ENCODE results near the gene CDKN3.
"Not testable (repeated sequence)": the region's sequence is repeated elsewhere in the genome, so short reads cannot be mapped to it uniquely, and the experiment has no call there.

CDKN3 gene

DNA sequence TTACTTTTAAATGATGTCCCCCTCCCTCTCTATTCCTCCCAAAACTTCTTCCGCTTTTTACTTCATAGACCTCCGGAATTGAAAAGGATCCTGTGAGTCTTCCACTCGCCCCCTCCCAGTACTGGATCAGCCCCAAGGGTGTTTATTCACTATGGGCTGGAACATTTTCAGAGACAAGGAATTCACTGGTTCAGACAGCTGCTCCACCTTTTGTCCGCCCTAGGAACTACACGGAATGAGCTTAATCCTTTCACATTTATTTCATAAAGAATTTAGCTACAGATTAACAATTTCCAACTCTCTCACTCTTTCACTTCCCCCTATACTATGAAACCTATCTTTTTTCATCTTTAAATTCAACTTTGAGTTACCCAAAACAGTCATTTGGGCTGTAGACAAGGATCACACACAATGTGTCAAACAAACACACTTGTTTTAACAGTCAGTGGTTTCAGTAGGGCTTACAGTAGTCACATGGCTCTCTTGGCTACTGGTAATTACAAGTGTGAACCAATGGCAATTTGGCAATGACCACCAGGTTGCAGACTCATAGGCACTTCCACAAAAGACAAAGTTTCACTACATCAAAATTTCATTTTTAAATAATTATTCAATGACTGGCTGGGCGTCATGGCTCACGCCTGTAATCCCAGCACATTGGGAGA is 23.8 kb downstream of the CDKN3 start:
- Histone ChIP-seq H3K9me3 (ENCODE audit: control insufficient read depth in 2 of 2, low read length in 2 of 2) (no peaks in the 10 kb centered on the region), H3K4me3 (ENCODE audit: low read length in 2 of 2) (no peak overlapping the region), H3K27ac (ENCODE audit: low read depth in 2 of 2, low read length in 2 of 2) (no peak overlapping the region), H3K4me1 (ENCODE audit: control insufficient read depth in 2 of 2, insufficient read depth in 2 of 2, low read length in 2 of 2) (peaks cover 0 to 4% of the 10 kb centered on the region in 2 donors), H3K36me3 (ENCODE audit: control insufficient read depth in 2 of 2, insufficient read depth in 2 of 2, low read length in 2 of 2) (no peaks in the 10 kb centered on the region), H3K9ac (ENCODE audit: low read depth in 1 of 2, low read length in 2 of 2) (no peak overlapping the region), H3K27me3 (ENCODE audit: control insufficient read depth in 2 of 2, insufficient read depth in 2 of 2, low read length in 2 of 2) (no peaks in the 10 kb centered on the region)

DNA sequence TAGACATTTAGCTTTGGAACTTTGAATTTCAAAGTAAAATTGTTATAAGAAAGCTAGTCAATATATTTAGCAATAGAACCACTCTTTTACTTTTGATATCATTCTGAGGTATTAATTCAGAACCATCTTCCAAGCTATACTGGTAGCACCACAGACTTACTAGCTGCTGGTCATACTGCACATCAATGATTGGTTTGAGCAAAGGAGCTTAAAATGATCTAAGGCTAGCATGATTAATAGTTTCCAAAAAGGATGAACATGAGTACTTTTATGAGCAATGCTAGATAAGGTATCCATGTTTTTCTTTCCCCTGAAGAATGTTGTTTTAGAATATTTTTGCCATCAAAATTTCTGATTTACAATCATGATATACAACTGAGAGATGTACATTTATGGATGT is 27.2 kb downstream of the CDKN3 start:
- H3K4me1 ChIP-seq (ENCODE audit: control insufficient read depth in 2 of 2, insufficient read depth in 2 of 2, low read length in 2 of 2) = peaks cover 0 to 4% of the 10 kb centered on the region in 2 donors
- H3K27ac ChIP-seq (ENCODE audit: low read depth in 2 of 2, low read length in 2 of 2) = no peak overlapping the region
- H3K9ac ChIP-seq (ENCODE audit: low read depth in 1 of 2, low read length in 2 of 2) = no peak overlapping the region
- no peaks in the 10 kb centered on the region for H3K9me3 ChIP-seq (ENCODE audit: control insufficient read depth in 2 of 2, low read length in 2 of 2)
- no peaks in the 10 kb centered on the region for H3K27me3 ChIP-seq (ENCODE audit: control insufficient read depth in 2 of 2, insufficient read depth in 2 of 2, low read length in 2 of 2)
- H3K4me3 ChIP-seq (ENCODE audit: low read length in 2 of 2) = no peak overlapping the region
- peaks cover 9 to 13% of the 10 kb centered on the region in 2 donors for H3K36me3 ChIP-seq (ENCODE audit: control insufficient read depth in 2 of 2, insufficient read depth in 2 of 2, low read length in 2 of 2)

DNA sequence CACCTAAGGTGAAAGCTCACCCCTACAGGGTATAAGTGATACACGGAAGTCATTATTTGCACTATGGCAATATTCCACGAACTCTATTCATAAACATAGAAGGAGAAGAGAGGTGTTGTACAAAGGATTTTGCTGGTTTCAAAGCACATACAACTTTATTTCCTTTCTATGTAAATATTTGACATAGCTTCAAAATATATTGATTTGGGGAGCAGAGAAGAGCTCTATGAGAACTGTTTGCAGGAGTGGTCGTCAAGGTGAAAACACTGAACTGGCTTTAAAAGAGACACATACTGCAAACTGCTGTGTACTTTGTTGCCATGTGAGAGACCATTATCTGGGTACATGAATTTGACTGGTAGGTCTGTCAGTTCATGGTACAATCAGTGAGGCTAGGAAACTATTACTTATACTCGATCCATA is 27.7 kb downstream of the CDKN3 start:
- peaks cover 12 to 16% of the 10 kb centered on the region in 2 donors for H3K36me3 ChIP-seq (ENCODE audit: control insufficient read depth in 2 of 2, insufficient read depth in 2 of 2, low read length in 2 of 2)
- no peaks in the 10 kb centered on the region for H3K9me3 ChIP-seq (ENCODE audit: control insufficient read depth in 2 of 2, low read length in 2 of 2)
- H3K27ac ChIP-seq (ENCODE audit: low read depth in 2 of 2, low read length in 2 of 2) = no peak overlapping the region
- H3K4me3 ChIP-seq (ENCODE audit: low read length in 2 of 2) = no peak overlapping the region
- H3K4me1 ChIP-seq (ENCODE audit: control insufficient read depth in 2 of 2, insufficient read depth in 2 of 2, low read length in 2 of 2) = peaks cover 0 to 4% of the 10 kb centered on the region in 2 donors
- H3K9ac ChIP-seq (ENCODE audit: low read depth in 1 of 2, low read length in 2 of 2) = no peak overlapping the region
- no peaks in the 10 kb centered on the region for H3K27me3 ChIP-seq (ENCODE audit: control insufficient read depth in 2 of 2, insufficient read depth in 2 of 2, low read length in 2 of 2)

DNA sequence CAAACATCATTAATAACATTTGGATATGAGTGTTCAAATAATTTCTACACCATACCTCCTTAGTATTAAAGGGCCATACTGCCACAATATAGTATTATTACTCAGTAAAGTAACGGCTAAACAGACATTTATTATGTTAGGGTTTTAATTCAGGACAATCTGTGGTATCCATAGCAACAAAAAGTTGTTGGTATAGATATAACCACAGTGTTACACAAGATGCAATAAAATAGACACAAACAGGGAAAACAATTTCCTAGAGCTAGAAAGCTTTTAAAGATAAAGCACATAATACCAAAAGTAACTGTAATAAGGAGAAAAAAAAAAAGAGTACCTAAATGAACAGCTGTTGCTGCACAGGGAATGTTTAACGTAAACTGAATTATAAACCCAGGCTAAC is 28.3 kb downstream of the CDKN3 start:
- Histone ChIP-seq H3K9me3 (ENCODE audit: control insufficient read depth in 2 of 2, low read length in 2 of 2) (no peaks in the 10 kb centered on the region), H3K4me3 (ENCODE audit: low read length in 2 of 2) (no peak overlapping the region), H3K27me3 (ENCODE audit: control insufficient read depth in 2 of 2, insufficient read depth in 2 of 2, low read length in 2 of 2) (no peaks in the 10 kb centered on the region), H3K36me3 (ENCODE audit: control insufficient read depth in 2 of 2, insufficient read depth in 2 of 2, low read length in 2 of 2) (peaks cover 18 to 21% of the 10 kb centered on the region in 2 donors), H3K27ac (ENCODE audit: low read depth in 2 of 2, low read length in 2 of 2) (no peak overlapping the region), H3K9ac (ENCODE audit: low read depth in 1 of 2, low read length in 2 of 2) (no peak overlapping the region), H3K4me1 (ENCODE audit: control insufficient read depth in 2 of 2, insufficient read depth in 2 of 2, low read length in 2 of 2) (peaks cover 0 to 4% of the 10 kb centered on the region in 2 donors)

DNA sequence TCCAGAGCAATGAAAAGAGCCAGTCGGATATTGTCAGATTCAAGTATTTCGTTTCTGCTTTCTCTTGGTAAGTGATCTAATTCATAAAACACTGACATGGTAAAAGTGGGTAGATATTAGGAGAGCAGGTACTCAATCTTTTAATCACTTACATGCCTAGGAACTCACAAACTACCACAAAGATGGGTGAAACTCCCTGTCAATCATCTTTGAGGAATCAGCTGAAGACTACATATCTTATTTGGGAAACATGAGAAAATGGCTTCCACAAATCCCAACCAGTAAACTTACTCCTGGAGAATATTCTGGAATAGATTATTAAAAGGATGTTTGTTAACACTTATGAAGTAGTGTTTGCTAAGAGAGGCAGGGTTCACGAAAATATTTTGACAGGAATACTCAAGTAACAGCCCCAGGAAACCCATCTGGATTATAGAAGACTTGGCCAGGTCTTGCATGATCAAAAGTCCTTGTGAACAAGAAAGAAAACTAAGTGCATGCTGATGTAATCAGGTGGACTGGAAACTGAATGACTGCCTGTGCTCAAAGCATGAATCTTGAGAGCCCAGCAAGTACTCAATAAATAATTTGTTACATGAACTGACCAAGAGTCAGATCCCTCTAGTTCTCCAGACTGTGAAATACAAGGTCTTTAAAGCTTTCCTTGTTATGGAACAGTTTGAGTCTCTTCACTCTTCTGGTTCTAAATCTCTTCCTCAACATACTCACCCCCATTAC is 28.9 kb downstream of the CDKN3 start:
- Histone ChIP-seq H3K9me3 (ENCODE audit: control insufficient read depth in 2 of 2, low read length in 2 of 2) (no peaks in the 10 kb centered on the region), H3K36me3 (ENCODE audit: control insufficient read depth in 2 of 2, insufficient read depth in 2 of 2, low read length in 2 of 2) (peaks cover 21% of the 10 kb centered on the region in 2 donors), H3K4me3 (ENCODE audit: low read length in 2 of 2) (no peak overlapping the region), H3K27me3 (ENCODE audit: control insufficient read depth in 2 of 2, insufficient read depth in 2 of 2, low read length in 2 of 2) (no peaks in the 10 kb centered on the region), H3K9ac (ENCODE audit: low read depth in 1 of 2, low read length in 2 of 2) (no peak overlapping the region), H3K27ac (ENCODE audit: low read depth in 2 of 2, low read length in 2 of 2) (no peak overlapping the region), H3K4me1 (ENCODE audit: control insufficient read depth in 2 of 2, insufficient read depth in 2 of 2, low read length in 2 of 2) (peaks cover 0 to 4% of the 10 kb centered on the region in 2 donors)

DNA sequence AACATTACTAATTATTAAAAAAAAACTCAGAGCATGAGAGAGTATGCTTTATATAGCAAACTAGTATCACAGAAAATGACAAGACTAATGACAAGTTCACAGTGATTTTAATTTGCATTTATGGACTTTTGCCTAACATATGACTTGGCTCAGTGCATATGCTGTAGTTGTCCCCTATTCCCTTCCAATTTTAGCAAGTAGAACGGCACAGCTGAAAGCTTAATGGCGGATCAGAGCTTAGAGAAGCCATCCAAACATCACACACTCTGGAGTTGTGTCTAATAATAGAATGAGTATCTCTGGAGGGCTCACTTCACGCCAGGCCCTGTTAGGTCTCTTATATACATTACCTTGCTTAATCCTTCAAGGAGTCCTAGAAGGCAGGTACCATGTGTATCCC is 31.1 kb downstream of the CDKN3 start:
- no peak overlapping the region for H3K4me3 ChIP-seq (ENCODE audit: low read length in 2 of 2)
- H3K9ac ChIP-seq (ENCODE audit: low read depth in 1 of 2, low read length in 2 of 2) = no peak overlapping the region
- no peaks in the 10 kb centered on the region for H3K9me3 ChIP-seq (ENCODE audit: control insufficient read depth in 2 of 2, low read length in 2 of 2)
- H3K4me1 ChIP-seq (ENCODE audit: control insufficient read depth in 2 of 2, insufficient read depth in 2 of 2, low read length in 2 of 2) = peaks cover 0 to 4% of the 10 kb centered on the region in 2 donors
- peaks cover 23 to 24% of the 10 kb centered on the region in 2 donors for H3K36me3 ChIP-seq (ENCODE audit: control insufficient read depth in 2 of 2, insufficient read depth in 2 of 2, low read length in 2 of 2)
- H3K27ac ChIP-seq (ENCODE audit: low read depth in 2 of 2, low read length in 2 of 2) = no peak overlapping the region
- no peaks in the 10 kb centered on the region for H3K27me3 ChIP-seq (ENCODE audit: control insufficient read depth in 2 of 2, insufficient read depth in 2 of 2, low read length in 2 of 2)

DNA sequence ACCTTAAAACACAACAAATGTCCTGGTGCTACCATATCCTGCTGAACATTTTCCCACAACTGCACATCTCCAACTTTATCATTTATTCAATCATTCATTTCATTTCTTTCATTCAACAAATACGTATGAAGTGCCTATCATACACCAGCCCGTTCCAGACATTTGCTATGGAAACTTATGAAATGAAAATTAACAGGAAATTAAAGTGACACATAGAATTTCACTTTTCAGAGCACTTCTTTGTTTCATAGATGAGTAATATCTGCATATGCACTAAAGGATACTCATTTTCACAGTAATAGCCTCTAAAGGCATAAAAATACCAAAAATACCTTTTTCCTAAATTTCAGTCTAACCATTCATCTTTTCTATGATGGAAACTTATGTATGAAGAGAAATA is 31.7 kb downstream of the CDKN3 start:
- Histone ChIP-seq H3K4me3 (ENCODE audit: low read length in 2 of 2) (no peak overlapping the region), H3K9ac (ENCODE audit: low read depth in 1 of 2, low read length in 2 of 2) (no peak overlapping the region), H3K9me3 (ENCODE audit: control insufficient read depth in 2 of 2, low read length in 2 of 2) (no peaks in the 10 kb centered on the region), H3K27me3 (ENCODE audit: control insufficient read depth in 2 of 2, insufficient read depth in 2 of 2, low read length in 2 of 2) (no peaks in the 10 kb centered on the region), H3K4me1 (ENCODE audit: control insufficient read depth in 2 of 2, insufficient read depth in 2 of 2, low read length in 2 of 2) (peaks cover 0 to 4% of the 10 kb centered on the region in 2 donors), H3K27ac (ENCODE audit: low read depth in 2 of 2, low read length in 2 of 2) (no peak overlapping the region), H3K36me3 (ENCODE audit: control insufficient read depth in 2 of 2, insufficient read depth in 2 of 2, low read length in 2 of 2) (peaks cover 23 to 26% of the 10 kb centered on the region in 2 donors)

DNA sequence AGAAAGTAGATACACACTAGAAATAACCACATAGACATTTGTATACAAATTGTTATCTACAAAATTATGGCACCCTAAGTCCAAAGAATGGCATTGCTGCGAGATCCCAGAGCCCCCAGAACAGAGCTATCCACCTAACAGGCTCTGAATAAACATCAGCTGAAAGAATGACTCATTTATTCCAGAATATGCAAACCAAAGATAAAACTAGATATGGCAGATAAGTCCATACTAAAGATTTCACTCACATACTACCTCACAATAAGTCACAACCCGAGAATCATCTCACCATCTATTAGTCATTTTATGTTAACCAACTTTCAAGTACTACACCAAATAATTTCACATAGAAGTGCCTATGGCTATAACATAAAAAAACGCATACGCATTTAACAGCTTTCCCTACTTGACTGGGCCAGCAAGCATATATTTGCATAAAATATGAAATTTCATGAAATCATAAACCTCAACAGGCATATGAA is 38.7 kb downstream of the CDKN3 start:
- Histone ChIP-seq H3K9me3 (ENCODE audit: control insufficient read depth in 2 of 2, low read length in 2 of 2) (no peaks in the 10 kb centered on the region), H3K36me3 (ENCODE audit: control insufficient read depth in 2 of 2, insufficient read depth in 2 of 2, low read length in 2 of 2) (peaks cover 5% of the 10 kb centered on the region in 2 donors), H3K9ac (ENCODE audit: low read depth in 1 of 2, low read length in 2 of 2) (no peak overlapping the region), H3K4me1 (ENCODE audit: control insufficient read depth in 2 of 2, insufficient read depth in 2 of 2, low read length in 2 of 2) (peaks cover 7 to 8% of the 10 kb centered on the region in 2 donors), H3K4me3 (ENCODE audit: low read length in 2 of 2) (no peak overlapping the region), H3K27me3 (ENCODE audit: control insufficient read depth in 2 of 2, insufficient read depth in 2 of 2, low read length in 2 of 2) (no peaks in the 10 kb centered on the region), H3K27ac (ENCODE audit: low read depth in 2 of 2, low read length in 2 of 2) (no peak overlapping the region)

DNA sequence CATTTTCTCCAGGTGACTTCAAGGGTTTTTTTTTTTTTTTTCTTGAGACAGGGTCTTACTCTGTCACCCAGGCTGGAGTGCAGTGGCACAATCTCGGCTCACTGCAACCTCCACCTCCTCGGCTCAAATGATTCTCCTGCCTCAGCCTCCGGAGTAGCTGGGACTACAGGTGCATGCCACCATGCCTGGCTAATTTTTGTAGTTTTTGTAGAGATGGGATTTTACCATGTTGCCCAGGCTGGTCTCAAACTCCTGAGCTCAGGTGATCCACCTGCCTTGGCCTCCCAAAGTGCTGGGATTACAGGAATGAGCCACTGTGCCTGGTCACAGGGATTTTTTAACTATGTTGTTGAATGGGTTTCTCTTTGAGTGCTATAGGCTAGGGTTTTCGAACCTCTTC is 41.1 kb downstream of the CDKN3 start:
- not testable (repeated sequence) for H3K36me3 ChIP-seq (ENCODE audit: control insufficient read depth in 2 of 2, insufficient read depth in 2 of 2, low read length in 2 of 2); H3K27me3 ChIP-seq (ENCODE audit: control insufficient read depth in 2 of 2, insufficient read depth in 2 of 2, low read length in 2 of 2); H3K9me3 ChIP-seq (ENCODE audit: control insufficient read depth in 2 of 2, low read length in 2 of 2); H3K4me3 ChIP-seq (ENCODE audit: low read length in 2 of 2); H3K27ac ChIP-seq (ENCODE audit: low read depth in 2 of 2, low read length in 2 of 2); H3K9ac ChIP-seq (ENCODE audit: low read depth in 1 of 2, low read length in 2 of 2)
- H3K4me1 ChIP-seq (ENCODE audit: control insufficient read depth in 2 of 2, insufficient read depth in 2 of 2, low read length in 2 of 2) = peaks cover 8 to 12% of the 10 kb centered on the region in 2 donors

DNA sequence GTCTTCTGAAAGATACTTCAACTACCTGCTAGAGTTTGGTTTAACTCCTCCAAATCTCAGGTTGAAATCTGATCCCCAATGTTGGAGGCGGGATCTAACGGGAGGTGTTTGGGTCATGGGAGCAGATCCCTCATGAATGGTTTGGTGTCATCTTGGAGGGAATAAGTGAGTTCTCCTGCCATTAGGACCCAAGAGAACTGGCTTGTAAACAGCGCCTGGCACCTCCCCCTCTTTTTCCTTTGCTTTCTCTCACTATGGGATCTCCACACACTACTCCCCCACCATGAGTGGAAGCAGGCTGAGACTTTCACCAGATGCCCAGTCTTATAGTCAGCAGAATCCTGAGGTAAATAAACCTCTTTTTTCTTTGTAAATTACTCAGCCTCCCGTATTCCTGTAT is 41.9 kb downstream of the CDKN3 start:
- H3K4me1 ChIP-seq (ENCODE audit: control insufficient read depth in 2 of 2, insufficient read depth in 2 of 2, low read length in 2 of 2) = peaks cover 8 to 12% of the 10 kb centered on the region in 2 donors
- H3K27me3 ChIP-seq (ENCODE audit: control insufficient read depth in 2 of 2, insufficient read depth in 2 of 2, low read length in 2 of 2) = no peaks in the 10 kb centered on the region
- H3K9ac ChIP-seq (ENCODE audit: low read depth in 1 of 2, low read length in 2 of 2) = no peak overlapping the region
- no peak overlapping the region for H3K4me3 ChIP-seq (ENCODE audit: low read length in 2 of 2)
- no peak overlapping the region for H3K27ac ChIP-seq (ENCODE audit: low read depth in 2 of 2, low read length in 2 of 2)
- H3K9me3 ChIP-seq (ENCODE audit: control insufficient read depth in 2 of 2, low read length in 2 of 2) = no peaks in the 10 kb centered on the region
- H3K36me3 ChIP-seq (ENCODE audit: control insufficient read depth in 2 of 2, insufficient read depth in 2 of 2, low read length in 2 of 2) = peaks cover 0 to 3% of the 10 kb centered on the region in 2 donors

Data from mucosa of rectum (tissue), 2 donors.